ENCODE measurements around the gene CCL17.

GRCh38 chr16:57386381-57386951, 18.1 kb upstream of the CCL17 start:
- no peak for TF ChIP-seq SP1 (CRISPR knock-in tag; IDR thresholded peaks at IDR 0.05)
- no peak for TF ChIP-seq E2F4 (CRISPR knock-in tag; IDR thresholded peaks at IDR 0.05; ENCODE audit: low read depth)
- no peak for TF ChIP-seq TAF15 (IDR thresholded peaks at IDR 0.05; ENCODE audit: low read depth, low read length)
- no peak for TF ChIP-seq CTCF (IDR thresholded peaks at IDR 0.05 in 2 of 3, conservative IDR thresholded peaks at IDR 0.05 in 1 of 3; ENCODE audit: insufficient read depth in 2 of 3, low read depth in 1 of 3, low read length in 3 of 3)
- TF ChIP-seq TEAD4 (IDR thresholded peaks at IDR 0.05; ENCODE audit: low read length) = no peak
- TF ChIP-seq TEAD4 (CRISPR knock-in tag; IDR thresholded peaks at IDR 0.05; ENCODE audit: borderline replicate concordance) = no peak
- TF ChIP-seq U2AF2 (optimal IDR thresholded peaks at IDR 0.05; ENCODE audit: low read depth, low read length) = no peak
- no peak for TF ChIP-seq NRF1 (conservative IDR thresholded peaks at IDR 0.05 in 1 of 2, IDR thresholded peaks at IDR 0.05 in 1 of 2)
- no peak for TF ChIP-seq KDM1A (IDR thresholded peaks at IDR 0.05)
- TF ChIP-seq ZNF77 (CRISPR knock-in tag; IDR thresholded peaks at IDR 0.05) = no peak
- no peak for TF ChIP-seq MLLT1 (IDR thresholded peaks at IDR 0.05)
- no peak for TF ChIP-seq POLR2AphosphoS5 (IDR thresholded peaks at IDR 0.05; ENCODE audit: control insufficient read depth, insufficient read depth, low read depth, low read length)
